K562 (cell line): ENCODE measurements around the gene CD101. TPM values are rescaled to one million over a fixed set of nuclear protein-coding genes. Genes with fewer than 3 reads are reported as not detected.

Experiments
- ATF7 ChIP-seq: fragments of 450-650 bp; IDR thresholded peaks from 2 replicates; pipeline ENCODE4 v1.7.1; 2014; ENCODE audit warnings: mild to moderate bottlenecking, moderate library complexity
- JUNB ChIP-seq: fragments of 450-650 bp; formaldehyde crosslinking; conservative IDR thresholded peaks from 2 replicates; pipeline ENCODE4 v1.4.0; 2020; ENCODE audit warnings: mild to moderate bottlenecking
- MTA3 ChIP-seq: fragments of 450-650 bp; formaldehyde crosslinking; IDR thresholded peaks from 2 replicates; pipeline ENCODE4 v1.6.1; 2017; ENCODE audit warnings: mild to moderate bottlenecking, borderline replicate concordance
- MYC ChIP-seq, 2 experiments: fragments of 250-450 bp in 1 of 2; sonication (Bioruptor Pico) in 1 of 2; IDR thresholded peaks; 2 replicates each; pipeline versions ENCODE4 v1.5.1 to v1.6.1; 2012 to 2021; ENCODE audit warnings: low read depth in 2 of 2, borderline replicate concordance in 1 of 2, improper control_type of control experiment in 1 of 2, low read length in 1 of 2, mild to moderate bottlenecking in 1 of 2, moderate library complexity in 1 of 2
- NR2C2 ChIP-seq, 2 experiments: fragments of 200-800 bp in 1 of 2; sonication (Bioruptor generic) in 1 of 2; sonication (generic) in 1 of 2; formaldehyde crosslinking in 1 of 2; IDR thresholded peaks; 2 replicates each; pipeline versions ENCODE4 v1.6.1 to v1.8.0; 2016 to 2022; ENCODE audit warnings: mild to moderate bottlenecking in 1 of 2, missing compliant biosample characterization in 1 of 2, missing genetic modification characterization in 1 of 2, missing genetic modification reagents in 1 of 2
- RAD21 ChIP-seq, 2 experiments: fragments of 250-450 bp in 1 of 2; fragments of 450-650 bp in 1 of 2; sonication (Bioruptor Pico) in 1 of 2; formaldehyde crosslinking in 1 of 2; IDR thresholded peaks in 1 of 2; conservative IDR thresholded peaks in 1 of 2; 2 replicates each; pipeline versions ENCODE4 v1.4.0 to v1.8.0; 2020 to 2022; ENCODE audit warnings: mild to moderate bottlenecking in 2 of 2, moderate library complexity in 1 of 2
- RAD51 ChIP-seq: fragments of 450-650 bp; IDR thresholded peaks from 2 replicates; pipeline ENCODE4 v1.7.1; 2016; ENCODE audit warnings: low read depth, mild to moderate bottlenecking, borderline replicate concordance
- TOE1 ChIP-seq, 2 experiments: fragments of 450-650 bp in 1 of 2; sonication (generic) in 1 of 2; formaldehyde crosslinking in 1 of 2; IDR thresholded peaks; 2 replicates each; pipeline versions ENCODE4 v1.7.1 to v1.8.0; 2016 to 2022; ENCODE audit warnings: borderline replicate concordance in 2 of 2, mild to moderate bottlenecking in 2 of 2, antibody characterized with exemption in 1 of 2, inconsistent platforms in 1 of 2, low read depth in 1 of 2, missing genetic modification reagents in 1 of 2, moderate library complexity in 1 of 2
- ZBTB17 ChIP-seq: fragments of 450-650 bp; formaldehyde crosslinking; IDR thresholded peaks from 2 replicates; pipeline ENCODE4 v1.4.0; 2020; ENCODE audit warnings: mild to moderate bottlenecking
- ZNF146 ChIP-seq: IDR thresholded peaks from one replicate; pipeline ENCODE4 v1.6.1; 2018; ENCODE audit warnings: missing compliant biosample characterization; ENCODE audit not compliant: unreplicated experiment
- ZNF707 ChIP-seq: fragments of 250-450 bp; sonication (Bioruptor Pico); conservative IDR thresholded peaks from 2 replicates; pipeline ENCODE4 v1.8.0; 2022; ENCODE audit warnings: inconsistent platforms, mild to moderate bottlenecking, moderate library complexity
- polyA plus RNA-seq, 8 experiments: library from polyadenylated mRNA; depleted of rRNA in 4 of 8; stranded (reverse) in 5 of 8; unstranded in 3 of 8; fragments of >200 nt; fragmentation: Nextera tagmentation in 2 of 8; fragmentation: Illumina TruSeq in 1 of 8; extraction: Ambion mirVana in 2 of 8; extraction: Trizol in 1 of 8; gene quantifications; 2 replicates each; pipeline versions ENCODE4 v1.2.1 to v1.2.3, GENCODE V29; 2011 to 2014; ENCODE audit warnings: inconsistent platforms in 1 of 8, missing spikeins in 1 of 8
- total RNA-seq, 7 experiments: library from RNA; depleted of rRNA in 6 of 7; stranded (reverse); fragments of >200 nt in 6 of 7; fragmentation: Illumina TruSeq in 2 of 7; extraction: Trizol in 2 of 7; gene quantifications; 2 replicates each; pipeline versions ENCODE4 v1.2.1 to v1.2.3, GENCODE V29; 2011 to 2021; ENCODE audit warnings: low replicate concordance in 1 of 7
- TF ChIP-seq, protein P1 (sequence below): IDR thresholded peaks from 2 replicates; pipeline ENCODE4 v1.6.1; 2011; ENCODE audit warnings: borderline replicate concordance, low read depth, mild to moderate bottlenecking, moderate library complexity, low read length; ENCODE audit not compliant: insufficient read depth, poor library complexity, severe bottlenecking
- TF ChIP-seq, protein P2 (sequence below), 2 experiments: fragments of 450-650 bp in 1 of 2; sonication (generic) in 1 of 2; formaldehyde crosslinking; conservative IDR thresholded peaks; 2 replicates each; pipeline versions ENCODE4 v1.4.0 to v1.8.1; 2020 to 2022; ENCODE audit warnings: mild to moderate bottlenecking in 1 of 2, missing genetic modification reagents in 1 of 2
- TF ChIP-seq, protein P3 (sequence below): sonication (generic); formaldehyde crosslinking; IDR thresholded peaks from 2 replicates; pipeline ENCODE4 v1.5.0; 2020; ENCODE audit warnings: missing genetic modification reagents
- TF ChIP-seq, protein P4 (sequence below): sonication (generic); formaldehyde crosslinking; IDR thresholded peaks from 2 replicates; pipeline ENCODE4 v1.8.0; 2022; ENCODE audit warnings: mild to moderate bottlenecking, missing genetic modification reagents, borderline replicate concordance
- TF ChIP-seq, protein P5 (sequence below): sonication (generic); formaldehyde crosslinking; IDR thresholded peaks from 2 replicates; pipeline ENCODE4 v1.9.0; 2022; ENCODE audit warnings: mild to moderate bottlenecking, missing genetic modification reagents

CD101 gene
- total and polyA plus RNA-seq, 9 of the 15 experiments (the other 6 are each of a cell fraction or from before 2014, with no cell fraction given), result 0.04 to 1.1 (median 0.20) TPM

DNA sequence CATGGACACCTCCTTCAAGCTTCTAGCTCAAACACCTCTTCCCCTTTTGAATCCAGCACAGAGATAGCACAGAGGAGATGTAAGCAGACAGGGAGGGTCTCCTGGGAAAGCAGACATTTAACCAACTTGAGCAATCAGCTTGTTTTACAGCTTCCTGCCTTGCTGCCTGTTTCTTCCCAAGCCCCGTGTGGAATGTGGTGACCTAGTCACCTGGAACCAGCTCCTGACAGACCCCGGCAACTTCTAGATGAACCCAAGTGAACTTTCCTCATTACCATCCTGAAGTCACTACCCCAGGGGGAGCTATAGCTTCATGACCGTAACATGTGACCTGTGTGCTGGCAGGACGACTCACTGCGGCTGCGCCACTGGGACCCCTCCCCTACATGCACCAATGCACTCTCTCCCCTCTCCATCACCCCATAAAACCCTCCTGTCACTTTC is 34.5 kb downstream of the CD101 start (continued):
- TF ChIP-seq, protein P1, sequence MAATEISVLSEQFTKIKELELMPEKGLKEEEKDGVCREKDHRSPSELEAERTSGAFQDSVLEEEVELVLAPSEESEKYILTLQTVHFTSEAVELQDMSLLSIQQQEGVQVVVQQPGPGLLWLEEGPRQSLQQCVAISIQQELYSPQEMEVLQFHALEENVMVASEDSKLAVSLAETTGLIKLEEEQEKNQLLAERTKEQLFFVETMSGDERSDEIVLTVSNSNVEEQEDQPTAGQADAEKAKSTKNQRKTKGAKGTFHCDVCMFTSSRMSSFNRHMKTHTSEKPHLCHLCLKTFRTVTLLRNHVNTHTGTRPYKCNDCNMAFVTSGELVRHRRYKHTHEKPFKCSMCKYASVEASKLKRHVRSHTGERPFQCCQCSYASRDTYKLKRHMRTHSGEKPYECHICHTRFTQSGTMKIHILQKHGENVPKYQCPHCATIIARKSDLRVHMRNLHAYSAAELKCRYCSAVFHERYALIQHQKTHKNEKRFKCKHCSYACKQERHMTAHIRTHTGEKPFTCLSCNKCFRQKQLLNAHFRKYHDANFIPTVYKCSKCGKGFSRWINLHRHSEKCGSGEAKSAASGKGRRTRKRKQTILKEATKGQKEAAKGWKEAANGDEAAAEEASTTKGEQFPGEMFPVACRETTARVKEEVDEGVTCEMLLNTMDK, result peak; percentile 83
- TF ChIP-seq ZBTB17 (CRISPR knock-in tag) (no peak), MTA3 (0 out of 2 replicates have a peak, but pooled peaks have one; percentile 22), RAD51 (peak; percentile 52; the same call in 1 of the 2 replicates), RAD21 (CRISPR knock-in tag; conservative IDR thresholded peaks at IDR 0.05 in 1 of 2, IDR thresholded peaks at IDR 0.05 in 1 of 2) (peak in 1 of 2 experiments; percentile 21; a peak in 1 of 4 replicates), ATF7 (no peak), ZNF146 (CRISPR knock-in tag) (no peak), MYC (IDR thresholded peaks at IDR 0.05; ENCODE audit: low read depth, low read length) (peak; percentile 37; the same call in 1 of the 2 replicates), MYC (CRISPR knock-in tag; IDR thresholded peaks at IDR 0.05; ENCODE audit: borderline replicate concordance, low read depth) (no peak), NR2C2 (CRISPR knock-in tag; IDR thresholded peaks at IDR 0.05) (no peak), NR2C2 (tag; IDR thresholded peaks at IDR 0.05) (peak; percentile 49; the same call in 1 of the 2 replicates), ZNF707 (CRISPR knock-in tag) (no peak), JUNB (CRISPR knock-in tag) (no peak), TOE1 (IDR thresholded peaks at IDR 0.05; ENCODE audit: borderline replicate concordance) (peak; percentile 72; the same call in 1 of the 2 replicates), TOE1 (CRISPR knock-in tag; IDR thresholded peaks at IDR 0.05; ENCODE audit: borderline replicate concordance, low read depth) (no peak)
- TF ChIP-seq, protein P2, sequence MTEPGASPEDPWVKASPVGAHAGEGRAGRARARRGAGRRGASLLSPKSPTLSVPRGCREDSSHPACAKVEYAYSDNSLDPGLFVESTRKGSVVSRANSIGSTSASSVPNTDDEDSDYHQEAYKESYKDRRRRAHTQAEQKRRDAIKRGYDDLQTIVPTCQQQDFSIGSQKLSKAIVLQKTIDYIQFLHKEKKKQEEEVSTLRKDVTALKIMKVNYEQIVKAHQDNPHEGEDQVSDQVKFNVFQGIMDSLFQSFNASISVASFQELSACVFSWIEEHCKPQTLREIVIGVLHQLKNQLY (CRISPR knock-in tag; conservative IDR thresholded peaks at IDR 0.05), result no peak
- TF ChIP-seq, protein P3, sequence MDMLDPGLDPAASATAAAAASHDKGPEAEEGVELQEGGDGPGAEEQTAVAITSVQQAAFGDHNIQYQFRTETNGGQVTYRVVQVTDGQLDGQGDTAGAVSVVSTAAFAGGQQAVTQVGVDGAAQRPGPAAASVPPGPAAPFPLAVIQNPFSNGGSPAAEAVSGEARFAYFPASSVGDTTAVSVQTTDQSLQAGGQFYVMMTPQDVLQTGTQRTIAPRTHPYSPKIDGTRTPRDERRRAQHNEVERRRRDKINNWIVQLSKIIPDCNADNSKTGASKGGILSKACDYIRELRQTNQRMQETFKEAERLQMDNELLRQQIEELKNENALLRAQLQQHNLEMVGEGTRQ, result peak; percentile 63
- TF ChIP-seq, protein P4, sequence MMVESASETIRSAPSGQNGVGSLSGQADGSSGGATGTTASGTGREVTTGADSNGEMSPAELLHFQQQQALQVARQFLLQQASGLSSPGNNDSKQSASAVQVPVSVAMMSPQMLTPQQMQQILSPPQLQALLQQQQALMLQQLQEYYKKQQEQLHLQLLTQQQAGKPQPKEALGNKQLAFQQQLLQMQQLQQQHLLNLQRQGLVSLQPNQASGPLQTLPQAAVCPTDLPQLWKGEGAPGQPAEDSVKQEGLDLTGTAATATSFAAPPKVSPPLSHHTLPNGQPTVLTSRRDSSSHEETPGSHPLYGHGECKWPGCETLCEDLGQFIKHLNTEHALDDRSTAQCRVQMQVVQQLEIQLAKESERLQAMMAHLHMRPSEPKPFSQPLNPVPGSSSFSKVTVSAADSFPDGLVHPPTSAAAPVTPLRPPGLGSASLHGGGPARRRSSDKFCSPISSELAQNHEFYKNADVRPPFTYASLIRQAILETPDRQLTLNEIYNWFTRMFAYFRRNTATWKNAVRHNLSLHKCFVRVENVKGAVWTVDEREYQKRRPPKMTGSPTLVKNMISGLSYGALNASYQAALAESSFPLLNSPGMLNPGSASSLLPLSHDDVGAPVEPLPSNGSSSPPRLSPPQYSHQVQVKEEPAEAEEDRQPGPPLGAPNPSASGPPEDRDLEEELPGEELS, result no peak
- TF ChIP-seq, protein P5, sequence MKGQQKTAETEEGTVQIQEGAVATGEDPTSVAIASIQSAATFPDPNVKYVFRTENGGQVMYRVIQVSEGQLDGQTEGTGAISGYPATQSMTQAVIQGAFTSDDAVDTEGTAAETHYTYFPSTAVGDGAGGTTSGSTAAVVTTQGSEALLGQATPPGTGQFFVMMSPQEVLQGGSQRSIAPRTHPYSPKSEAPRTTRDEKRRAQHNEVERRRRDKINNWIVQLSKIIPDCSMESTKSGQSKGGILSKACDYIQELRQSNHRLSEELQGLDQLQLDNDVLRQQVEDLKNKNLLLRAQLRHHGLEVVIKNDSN (CRISPR knock-in tag), result peak; percentile 62
